Ishikawa (cell line): ENCODE data around the gene IQSEC3.

Experiments
- CEBPB ChIP-seq: IDR thresholded peaks from 2 replicates; pipeline ENCODE4 v1.6.1; 2012
- CREB1 ChIP-seq: IDR thresholded peaks from 2 replicates; pipeline ENCODE4 v1.6.1; 2012; ENCODE audit warnings: low read depth
- EGR1 ChIP-seq: IDR thresholded peaks from 2 replicates; pipeline ENCODE4 v1.6.1; 2012
- EP300 ChIP-seq: IDR thresholded peaks from 2 replicates; pipeline ENCODE4 v1.6.1; 2012; ENCODE audit warnings: borderline replicate concordance
- FOXM1 ChIP-seq: IDR thresholded peaks from 2 replicates; pipeline ENCODE4 v1.6.1; 2012; ENCODE audit warnings: low read depth, borderline replicate concordance
- NFIC ChIP-seq: IDR thresholded peaks from 2 replicates; pipeline ENCODE4 v1.6.1; 2012
- RAD21 ChIP-seq: IDR thresholded peaks from 2 replicates; pipeline ENCODE4 v1.6.1; 2012; ENCODE audit warnings: low read depth
- TAF1 ChIP-seq: IDR thresholded peaks from 2 replicates; pipeline ENCODE4 v1.6.1; 2012; ENCODE audit warnings: low read depth, mild to moderate bottlenecking
- TCF12 ChIP-seq: IDR thresholded peaks from 2 replicates; pipeline ENCODE4 v1.6.1; 2012; ENCODE audit warnings: low read depth
- YY1 ChIP-seq: IDR thresholded peaks from 2 replicates; pipeline ENCODE4 v1.6.1; 2012; ENCODE audit warnings: low read depth
- ZBTB7A ChIP-seq: IDR thresholded peaks from 2 replicates; pipeline ENCODE4 v1.6.1; 2012; ENCODE audit warnings: low read depth
- TF ChIP-seq, protein P1 (sequence below): IDR thresholded peaks from 2 replicates; pipeline ENCODE4 v1.6.1; 2012
- TF ChIP-seq, protein P2 (sequence below): IDR thresholded peaks from 2 replicates; pipeline ENCODE4 v1.6.1; 2012; ENCODE audit warnings: low read depth, mild to moderate bottlenecking

DNA sequence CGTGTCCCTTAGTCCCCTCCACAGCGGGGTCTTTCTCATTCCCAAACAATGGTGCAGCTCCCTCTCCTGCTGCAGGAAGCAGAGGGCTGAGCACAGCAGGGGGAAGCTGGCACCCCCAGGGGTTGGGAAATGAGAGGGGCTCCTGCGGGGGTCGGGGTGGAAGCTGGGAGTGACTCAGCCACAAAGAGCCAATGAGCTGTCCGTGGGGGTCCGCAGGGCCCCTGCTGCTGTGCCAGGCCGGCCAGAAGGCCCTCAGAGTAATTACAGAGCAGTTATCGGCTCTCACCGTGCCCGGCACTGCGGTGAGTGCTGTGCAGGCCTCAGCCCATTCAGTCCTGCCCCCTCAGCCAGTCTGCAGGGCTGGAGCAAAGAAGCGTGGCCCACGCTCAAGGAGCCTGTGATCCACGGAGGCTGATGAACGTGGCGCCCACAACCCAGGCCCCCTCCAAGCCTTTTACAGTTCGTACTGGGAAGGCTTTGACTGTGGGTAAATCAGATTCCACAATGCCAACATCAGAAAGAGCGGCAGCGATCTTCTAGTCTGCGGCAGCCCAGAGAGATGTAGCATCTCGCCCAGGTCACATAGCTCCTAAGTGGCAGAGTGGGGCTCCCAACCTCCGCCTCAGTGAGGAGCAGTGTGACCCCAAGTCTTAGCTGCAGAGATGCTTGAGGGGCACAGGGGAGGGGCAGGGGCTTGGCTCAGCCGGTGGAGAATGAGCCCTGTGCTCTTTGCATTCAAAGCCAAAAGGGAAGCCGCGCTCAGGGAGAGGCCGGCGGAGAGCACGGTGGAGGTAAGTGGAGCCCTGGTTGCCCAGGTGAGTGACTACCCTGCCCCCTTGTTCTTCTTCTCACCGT lies 104.0 kb downstream of the IQSEC3 start:
- TF ChIP-seq, protein P1, sequence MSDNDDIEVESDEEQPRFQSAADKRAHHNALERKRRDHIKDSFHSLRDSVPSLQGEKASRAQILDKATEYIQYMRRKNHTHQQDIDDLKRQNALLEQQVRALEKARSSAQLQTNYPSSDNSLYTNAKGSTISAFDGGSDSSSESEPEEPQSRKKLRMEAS: no peak
- TF ChIP-seq, protein P2, sequence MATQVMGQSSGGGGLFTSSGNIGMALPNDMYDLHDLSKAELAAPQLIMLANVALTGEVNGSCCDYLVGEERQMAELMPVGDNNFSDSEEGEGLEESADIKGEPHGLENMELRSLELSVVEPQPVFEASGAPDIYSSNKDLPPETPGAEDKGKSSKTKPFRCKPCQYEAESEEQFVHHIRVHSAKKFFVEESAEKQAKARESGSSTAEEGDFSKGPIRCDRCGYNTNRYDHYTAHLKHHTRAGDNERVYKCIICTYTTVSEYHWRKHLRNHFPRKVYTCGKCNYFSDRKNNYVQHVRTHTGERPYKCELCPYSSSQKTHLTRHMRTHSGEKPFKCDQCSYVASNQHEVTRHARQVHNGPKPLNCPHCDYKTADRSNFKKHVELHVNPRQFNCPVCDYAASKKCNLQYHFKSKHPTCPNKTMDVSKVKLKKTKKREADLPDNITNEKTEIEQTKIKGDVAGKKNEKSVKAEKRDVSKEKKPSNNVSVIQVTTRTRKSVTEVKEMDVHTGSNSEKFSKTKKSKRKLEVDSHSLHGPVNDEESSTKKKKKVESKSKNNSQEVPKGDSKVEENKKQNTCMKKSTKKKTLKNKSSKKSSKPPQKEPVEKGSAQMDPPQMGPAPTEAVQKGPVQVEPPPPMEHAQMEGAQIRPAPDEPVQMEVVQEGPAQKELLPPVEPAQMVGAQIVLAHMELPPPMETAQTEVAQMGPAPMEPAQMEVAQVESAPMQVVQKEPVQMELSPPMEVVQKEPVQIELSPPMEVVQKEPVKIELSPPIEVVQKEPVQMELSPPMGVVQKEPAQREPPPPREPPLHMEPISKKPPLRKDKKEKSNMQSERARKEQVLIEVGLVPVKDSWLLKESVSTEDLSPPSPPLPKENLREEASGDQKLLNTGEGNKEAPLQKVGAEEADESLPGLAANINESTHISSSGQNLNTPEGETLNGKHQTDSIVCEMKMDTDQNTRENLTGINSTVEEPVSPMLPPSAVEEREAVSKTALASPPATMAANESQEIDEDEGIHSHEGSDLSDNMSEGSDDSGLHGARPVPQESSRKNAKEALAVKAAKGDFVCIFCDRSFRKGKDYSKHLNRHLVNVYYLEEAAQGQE: no peak
- no peak; the same call in 1 of the 2 replicates for TF ChIP-seq TCF12
- TF ChIP-seq EP300: peak; percentile 56; the same call in 1 of the 2 replicates
- TF ChIP-seq RAD21: no peak
- TF ChIP-seq FOXM1: no peak
- TF ChIP-seq ZBTB7A: peak; percentile 75
- TF ChIP-seq NFIC: no peak
- TF ChIP-seq CEBPB: no peak
- no peak for TF ChIP-seq EGR1
- no peak for TF ChIP-seq CREB1
- TF ChIP-seq TAF1: no peak
- TF ChIP-seq YY1: no peak
